HCT116 (cell line): ENCODE measurements around the gene RND3.

Experiments used
- CTCF ChIP-seq, 3 experiments: fragments of 200-600 bp in 1 of 3; sonication (generic) in 1 of 3; IDR thresholded peaks in 2 of 3; conservative IDR thresholded peaks in 1 of 3; 2 replicates each; pipeline ENCODE4 v1.5.1; 2012 to 2017; ENCODE audit warnings: low read depth in 2 of 3, low read length in 2 of 3, antibody characterized with exemption in 1 of 3, borderline replicate concordance in 1 of 3, control low read depth in 1 of 3, mild to moderate bottlenecking in 1 of 3, mixed read lengths in 1 of 3, mixed run types in 1 of 3, moderate library complexity in 1 of 3; ENCODE audit not compliant: insufficient read depth in 1 of 3
- FOSL1 ChIP-seq: IDR thresholded peaks from 2 replicates; pipeline ENCODE4 v1.6.1; 2012; ENCODE audit warnings: low read depth
- JUND ChIP-seq: IDR thresholded peaks from 2 replicates; pipeline ENCODE4 v1.6.1; 2012
- POLR2AphosphoS5 ChIP-seq: IDR thresholded peaks from 2 replicates; pipeline ENCODE4 v1.6.1; 2011; ENCODE audit warnings: mild to moderate bottlenecking, low read depth, low read length, moderate library complexity
- SIN3A ChIP-seq: IDR thresholded peaks from 2 replicates; pipeline ENCODE4 v1.6.1; 2012; ENCODE audit warnings: low read depth

GRCh38 chr2:150459281-150459680, 28.2 kb downstream of the RND3 start:
- TF ChIP-seq CTCF (IDR thresholded peaks at IDR 0.05 in 2 of 3, conservative IDR thresholded peaks at IDR 0.05 in 1 of 3; ENCODE audit: borderline replicate concordance in 1 of 3, insufficient read depth in 1 of 3, low read depth in 2 of 3, low read length in 2 of 3) (no peak), JUND (no peak), FOSL1 (no peak), POLR2AphosphoS5 (no peak), SIN3A (no peak)
